ENCODE results near the gene FBXL17. TPM values are rescaled to one million over a fixed set of nuclear protein-coding genes. Genes with fewer than 3 reads are reported as not detected.

Gene FBXL17
- polyA plus RNA-seq, 1 of the 3 experiments (the other 2 are of a cell fraction), result 4.4 TPM

GRCh38 chr5:108251350-108251749 is 130.5 kb downstream of the FBXL17 start (continued):
- TF ChIP-seq, protein P1, sequence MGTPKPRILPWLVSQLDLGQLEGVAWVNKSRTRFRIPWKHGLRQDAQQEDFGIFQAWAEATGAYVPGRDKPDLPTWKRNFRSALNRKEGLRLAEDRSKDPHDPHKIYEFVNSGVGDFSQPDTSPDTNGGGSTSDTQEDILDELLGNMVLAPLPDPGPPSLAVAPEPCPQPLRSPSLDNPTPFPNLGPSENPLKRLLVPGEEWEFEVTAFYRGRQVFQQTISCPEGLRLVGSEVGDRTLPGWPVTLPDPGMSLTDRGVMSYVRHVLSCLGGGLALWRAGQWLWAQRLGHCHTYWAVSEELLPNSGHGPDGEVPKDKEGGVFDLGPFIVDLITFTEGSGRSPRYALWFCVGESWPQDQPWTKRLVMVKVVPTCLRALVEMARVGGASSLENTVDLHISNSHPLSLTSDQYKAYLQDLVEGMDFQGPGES (IDR thresholded peaks at IDR 0.05; ENCODE audit: low read depth, low read length), result no peak
- no peak for TF ChIP-seq FOXM1 (IDR thresholded peaks at IDR 0.05; ENCODE audit: low read depth)
- peak; percentile 21; the same call in 1 of the 2 replicates for TF ChIP-seq PBX3 (IDR thresholded peaks at IDR 0.05)
- TF ChIP-seq RFX5 (IDR thresholded peaks at IDR 0.05; ENCODE audit: low read length), result no peak
- TF ChIP-seq TCF12 (IDR thresholded peaks at IDR 0.05), result peak; percentile 42; the same call in 1 of the 2 replicates
- no peak for TF ChIP-seq YY1 (IDR thresholded peaks at IDR 0.05; ENCODE audit: low read depth)
- no peak for TF ChIP-seq MAX (IDR thresholded peaks at IDR 0.05; ENCODE audit: low read depth)
- no peak for TF ChIP-seq RXRA (IDR thresholded peaks at IDR 0.05; ENCODE audit: borderline replicate concordance, low read depth)
- TF ChIP-seq, protein P2, sequence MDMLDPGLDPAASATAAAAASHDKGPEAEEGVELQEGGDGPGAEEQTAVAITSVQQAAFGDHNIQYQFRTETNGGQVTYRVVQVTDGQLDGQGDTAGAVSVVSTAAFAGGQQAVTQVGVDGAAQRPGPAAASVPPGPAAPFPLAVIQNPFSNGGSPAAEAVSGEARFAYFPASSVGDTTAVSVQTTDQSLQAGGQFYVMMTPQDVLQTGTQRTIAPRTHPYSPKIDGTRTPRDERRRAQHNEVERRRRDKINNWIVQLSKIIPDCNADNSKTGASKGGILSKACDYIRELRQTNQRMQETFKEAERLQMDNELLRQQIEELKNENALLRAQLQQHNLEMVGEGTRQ (IDR thresholded peaks at IDR 0.05; ENCODE audit: borderline replicate concordance, low read depth, low read length), result no peak
- no peak for TF ChIP-seq RAD21 (IDR thresholded peaks at IDR 0.05; ENCODE audit: low read length)
- no peak for TF ChIP-seq ZBTB33 (IDR thresholded peaks at IDR 0.05; ENCODE audit: borderline replicate concordance, low read depth)
- no peak for TF ChIP-seq EZH2phosphoT487 (IDR thresholded peaks at IDR 0.05; ENCODE audit: borderline replicate concordance, low read depth)

DNA sequence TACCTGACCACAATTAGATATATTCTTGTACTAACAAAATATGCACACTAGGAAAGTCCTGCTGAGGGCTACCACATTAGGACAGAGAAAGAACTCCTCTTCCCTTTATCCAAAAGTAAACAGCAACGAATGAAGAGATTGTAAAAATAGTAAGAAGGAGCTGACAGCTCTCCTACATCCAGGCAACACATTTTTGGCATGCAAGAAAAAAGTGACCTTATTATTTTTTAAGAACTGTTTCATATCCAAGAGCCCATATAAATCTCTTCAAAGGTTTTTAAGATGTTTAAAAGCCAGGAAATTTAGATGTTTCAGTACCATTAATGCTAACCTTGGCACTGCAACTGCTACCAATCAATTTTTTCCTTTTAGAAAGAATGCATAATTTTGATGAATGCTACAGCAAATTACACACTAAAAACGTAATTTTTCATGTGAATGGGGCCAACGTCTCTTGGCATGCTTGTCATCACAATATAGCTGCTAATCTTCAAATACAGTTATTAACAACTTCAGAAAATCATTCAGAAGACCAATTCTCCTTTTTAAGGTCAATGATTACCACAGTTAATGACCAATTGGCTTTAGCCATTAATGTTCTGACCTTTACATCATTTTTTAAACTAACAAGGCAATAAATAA is 132.0 kb downstream of the FBXL17 start:
- Histone ChIP-seq H3K79me2 (ENCODE audit: insufficient read depth) (no peaks in the 10 kb centered on the region), H3K9ac (no peak overlapping the region), H3K4me3 (ENCODE audit: low read depth in 2 of 2, low read length in 1 of 2) (no peak overlapping the region), H3K9me2 (no peaks in the 10 kb centered on the region), H3K4me2 (no peak overlapping the region), H3K4me1 (ENCODE audit: control insufficient read depth in 1 of 2, insufficient read depth in 2 of 2, low read depth in 1 of 2, low read length in 1 of 2) (peaks cover 0 to 12% of the 10 kb centered on the region in 2 experiments; a peak in 1 of 4 replicates), H3K9me3 (no peaks in the 10 kb centered on the region), H3K27ac (ENCODE audit: low read depth in 2 of 2, low read length in 1 of 2) (peak overlapping the region in 1 of 2 experiments; percentile 16; a peak in 1 of 4 replicates), H3K36me3 (replicated peaks in 1 of 2; ENCODE audit: control insufficient read depth in 1 of 2, insufficient read depth in 2 of 2, low read length in 1 of 2) (no peaks in the 10 kb centered on the region), H3K27me3 (ENCODE audit: insufficient read depth) (no peaks in the 10 kb centered on the region), H2AFZ (ENCODE audit: low read depth) (no peak overlapping the region), H4K20me1 (ENCODE audit: insufficient read depth) (no peaks in the 10 kb centered on the region), H3F3A (replicated peaks; ENCODE audit: insufficient read depth) (no peaks in the 10 kb centered on the region)
- POLR2A ChIA-PET, result interaction anchor here (0.9 kb wide), 1 partner anchor 132 kb away, joined by 3 read pairs; the partner anchor contains the start of gene FBXL17
- 72% methylated on average over 3 of the region's 3 CpGs for WGBS (ENCODE audit: low lambda C conversion rate)
- CTCF ChIA-PET, result interaction anchor here (5.5 kb wide), 1 partner anchor 11 kb away, joined by 40 read pairs; no protein-coding TSS in a partner anchor
- no peak for DNase-seq
- no peak for TF ChIP-seq TCF12 (IDR thresholded peaks at IDR 0.05)
- TF ChIP-seq MAX (IDR thresholded peaks at IDR 0.05; ENCODE audit: low read depth), result no peak
- no peak for TF ChIP-seq TEAD4 (IDR thresholded peaks at IDR 0.05; ENCODE audit: borderline replicate concordance, insufficient read depth)
- TF ChIP-seq RCOR1 (IDR thresholded peaks at IDR 0.05; ENCODE audit: low read length), result no peak
- no peak for TF ChIP-seq REST (IDR thresholded peaks at IDR 0.05; ENCODE audit: low read depth, low read length)
- no peak for TF ChIP-seq POLR2AphosphoS5 (IDR thresholded peaks at IDR 0.05; ENCODE audit: low read depth, low read length)
- TF ChIP-seq, protein P2 (IDR thresholded peaks at IDR 0.05; ENCODE audit: borderline replicate concordance, low read depth, low read length), result no peak

Measured in SK-N-SH (cell line).